WTC11 (cell line): Measurements from ENCODE around the gene PIGS. TPM values are rescaled to one million over a fixed set of nuclear protein-coding genes. Genes with fewer than 3 reads are reported as not detected.

Experiments
- ATAC-seq: fragments of 200-7000 bp; cut with Tn5 transposase; 2 replicates; pipeline ENCODE4 v1.10.0; 2021; ENCODE audit warnings: mild to moderate bottlenecking, moderate library complexity
- CTCF ChIA-PET: fragments of 300-600 bp; sonication (Branson Sonifier 250); formaldehyde crosslinking; loops from one replicate; lab custom pipeline; 2021; ENCODE audit warnings: antibody characterized with exemption; lab: Charles Lee
- POLR2A ChIA-PET: fragments of 350-600 bp; sonication (Branson Sonifier 250); formaldehyde crosslinking; loops from one replicate; lab custom pipeline; 2021; ENCODE audit warnings: antibody characterized with exemption; lab: Charles Lee
- DNase-seq: peaks from one replicate; pipeline ENCODE4 v3.0.0; 2021; ENCODE audit warnings: low spot score
- H3K27ac Mint-ChIP-seq: 2 replicates; pipeline ENCODE4 v1.8.0; 2021; ENCODE audit warnings: mixed read lengths
- H3K27me3 Mint-ChIP-seq: 2 replicates; pipeline ENCODE4 v1.8.0; 2021; ENCODE audit warnings: low read depth, mild to moderate bottlenecking, moderate library complexity, mixed read lengths
- H3K36me3 Mint-ChIP-seq: 2 replicates; pipeline ENCODE4 v1.8.0; 2021; ENCODE audit warnings: mixed read lengths
- H3K4me1 Mint-ChIP-seq: 2 replicates; pipeline ENCODE4 v1.8.0; 2022; ENCODE audit warnings: mixed read lengths
- H3K4me3 Mint-ChIP-seq: 2 replicates; pipeline ENCODE4 v1.8.0; 2021; ENCODE audit warnings: mild to moderate bottlenecking, moderate library complexity, mixed read lengths
- H3K9me3 Mint-ChIP-seq: 2 replicates; pipeline ENCODE4 v1.8.0; 2021; ENCODE audit warnings: mixed read lengths
- AFF4 ChIP-seq: sonication (generic); formaldehyde crosslinking; IDR thresholded peaks from 2 replicates; pipeline ENCODE4 v1.8.1; 2023; ENCODE audit warnings: mild to moderate bottlenecking, missing genetic modification reagents, borderline replicate concordance
- CREM ChIP-seq: sonication (generic); formaldehyde crosslinking; IDR thresholded peaks from 2 replicates; pipeline ENCODE4 v1.8.1; 2022; ENCODE audit warnings: mild to moderate bottlenecking, missing genetic modification reagents, moderate library complexity
- CTCF ChIP-seq: fragments of 200-600 bp; IDR thresholded peaks from 2 replicates; pipeline ENCODE4 v1.8.0; 2022; ENCODE audit warnings: antibody characterized with exemption
- E2F4 ChIP-seq: sonication (generic); formaldehyde crosslinking; IDR thresholded peaks from 2 replicates; pipeline ENCODE4 v1.8.1; 2022; ENCODE audit warnings: low read depth, mild to moderate bottlenecking, moderate library complexity, missing genetic modification reagents, borderline replicate concordance
- ELF4 ChIP-seq: sonication (generic); formaldehyde crosslinking; IDR thresholded peaks from 2 replicates; pipeline ENCODE4 v1.8.1; 2022; ENCODE audit warnings: low read depth, mild to moderate bottlenecking, moderate library complexity, missing genetic modification reagents
- ESRRA ChIP-seq: sonication (generic); formaldehyde crosslinking; IDR thresholded peaks from 2 replicates; pipeline ENCODE4 v1.8.1; 2022; ENCODE audit warnings: mild to moderate bottlenecking, missing genetic modification reagents, borderline replicate concordance
- ETV6 ChIP-seq: sonication (generic); formaldehyde crosslinking; IDR thresholded peaks from 2 replicates; pipeline ENCODE4 v1.8.1; 2022; ENCODE audit warnings: mild to moderate bottlenecking, missing genetic modification reagents
- FOXP1 ChIP-seq: sonication (generic); formaldehyde crosslinking; IDR thresholded peaks from 2 replicates; pipeline ENCODE4 v1.8.0; 2022; ENCODE audit warnings: missing genetic modification reagents, mild to moderate bottlenecking, moderate library complexity, borderline replicate concordance
- JUN ChIP-seq: sonication (generic); formaldehyde crosslinking; IDR thresholded peaks from 2 replicates; pipeline ENCODE4 v1.8.0; 2023; ENCODE audit warnings: mild to moderate bottlenecking, missing genetic modification reagents
- KAT7 ChIP-seq: sonication (generic); formaldehyde crosslinking; IDR thresholded peaks from 2 replicates; pipeline ENCODE4 v1.8.1; 2023; ENCODE audit warnings: missing genetic modification reagents, mild to moderate bottlenecking, borderline replicate concordance
- NR1H2 ChIP-seq: sonication (generic); formaldehyde crosslinking; IDR thresholded peaks from 2 replicates; pipeline ENCODE4 v1.9.0; 2021; ENCODE audit warnings: mild to moderate bottlenecking, moderate library complexity, missing genetic modification reagents
- RELA ChIP-seq: sonication (generic); formaldehyde crosslinking; IDR thresholded peaks from 2 replicates; pipeline ENCODE4 v1.8.1; 2022; ENCODE audit warnings: missing genetic modification reagents, mild to moderate bottlenecking, borderline replicate concordance
- ZBTB43 ChIP-seq: sonication (generic); formaldehyde crosslinking; IDR thresholded peaks from 2 replicates; pipeline ENCODE4 v1.8.1; 2023; ENCODE audit warnings: mild to moderate bottlenecking, missing genetic modification reagents
- ZNF232 ChIP-seq: sonication (generic); formaldehyde crosslinking; IDR thresholded peaks from 2 replicates; pipeline ENCODE4 v1.8.0; 2022; ENCODE audit warnings: mild to moderate bottlenecking, missing genetic modification reagents
- ZNF396 ChIP-seq: fragments of 250-450 bp; sonication (Bioruptor Pico); IDR thresholded peaks from 2 replicates; pipeline ENCODE4 v1.8.0; 2021; ENCODE audit warnings: mild to moderate bottlenecking, moderate library complexity, borderline replicate concordance
- total RNA-seq: library from RNA; stranded (reverse); gene quantifications from 3 replicates; pipeline ENCODE4 v1.2.3, GENCODE V29; 2021

Gene PIGS
- total RNA-seq, 1 experiment from 2014 or later: 50.6 TPM

GRCh38 chr17:28548417-28549130 is 22.8 kb downstream of the PIGS start:
- DNase-seq (no peak), ATAC-seq (no peak)
- no peak overlapping the region for H3K27ac Mint-ChIP-seq
- H3K36me3 Mint-ChIP-seq: peaks cover 1% of the 10 kb centered on the region
- H3K4me1 Mint-ChIP-seq: peaks cover 39% of the 10 kb centered on the region
- TF ChIP-seq ZNF396: no peak
- H3K4me3 Mint-ChIP-seq: no peak overlapping the region
- no peaks in the 10 kb centered on the region for H3K9me3 Mint-ChIP-seq
- H3K27me3 Mint-ChIP-seq: no peaks in the 10 kb centered on the region
- CTCF ChIA-PET: interaction anchor here (0.6 to 5.2 kb wide), 10 partner anchors 17 to 213 kb away, joined by 3 to 26 read pairs (median 4); partner anchors contain the start of genes ALDOC, IFT20, PIGS and TNFAIP1
- POLR2A ChIA-PET: no interaction called here

- H3K36me3 Mint-ChIP-seq: no peaks in the 10 kb centered on the region
- peak; percentile 70 for ATAC-seq
- CTCF ChIA-PET: interaction anchor here (0.6 to 5.2 kb wide), 16 partner anchors 13 to 213 kb away, joined by 3 to 26 read pairs (median 4); partner anchors contain the start of genes ALDOC, BLTP2, IFT20 and PIGS
- peaks cover 34% of the 10 kb centered on the region for H3K4me1 Mint-ChIP-seq
- DNase-seq: peak; percentile 93
- no peak overlapping the region for H3K27ac Mint-ChIP-seq
- TF ChIP-seq FOXP1 (CRISPR knock-in tag) (0 out of 2 replicates have a peak, but pooled peaks have one; percentile 35), CTCF (peak; percentile 92), KAT7 (CRISPR knock-in tag) (no peak)
- TF ChIP-seq, all 79 proteins: peak for 2
- H3K9me3 Mint-ChIP-seq: no peaks in the 10 kb centered on the region
- POLR2A ChIA-PET: no interaction called here
- H3K27me3 Mint-ChIP-seq: no peaks in the 10 kb centered on the region
- H3K4me3 Mint-ChIP-seq: no peak overlapping the region
Measured at GRCh38 chr17:28547623-28548416, 23.5 kb downstream of the PIGS start.

- CTCF ChIA-PET: interaction anchor here (0.7 to 5.2 kb wide), 11 partner anchors 13 to 131 kb away, joined by 3 to 26 read pairs (median 4); partner anchors contain the start of genes ALDOC, BLTP2 and PIGS
- no peak overlapping the region for H3K4me3 Mint-ChIP-seq
- no peak overlapping the region for H3K27ac Mint-ChIP-seq
- no peak for TF ChIP-seq ETV6 (CRISPR knock-in tag)
- TF ChIP-seq ZBTB43 (CRISPR knock-in tag): no peak
- no peak for TF ChIP-seq NR1H2
- no peak for TF ChIP-seq E2F4 (CRISPR knock-in tag)
- no peak for TF ChIP-seq ZNF232
- TF ChIP-seq ELF4: no peak
- no peaks in the 10 kb centered on the region for H3K36me3 Mint-ChIP-seq
- POLR2A ChIA-PET: no interaction called here
- no peaks in the 10 kb centered on the region for H3K9me3 Mint-ChIP-seq
- H3K27me3 Mint-ChIP-seq: no peaks in the 10 kb centered on the region
- DNase-seq (no peak), ATAC-seq (no peak)
- H3K4me1 Mint-ChIP-seq: peaks cover 32% of the 10 kb centered on the region
Measured at GRCh38 chr17:28547096-28547622, 24.2 kb downstream of the PIGS start.

- no peak; the same call in 1 of the 2 replicates for ATAC-seq
- ChIA-PET POLR2A (interaction anchor here (1.2 kb wide), 1 partner anchor 10 kb away, joined by 3 read pairs; no protein-coding TSS in a partner anchor), CTCF (interaction anchor here (0.6 to 5.2 kb wide), 8 partner anchors 10 to 130 kb away, joined by 3 to 26 read pairs (median 6); partner anchors contain the start of genes ALDOC and PIGS)
- peaks cover 25% of the 10 kb centered on the region for H3K4me1 Mint-ChIP-seq
- no peak for DNase-seq
- H3K4me3 Mint-ChIP-seq: no peak overlapping the region
- H3K27ac Mint-ChIP-seq: no peak overlapping the region
- no peaks in the 10 kb centered on the region for H3K27me3 Mint-ChIP-seq
- no peaks in the 10 kb centered on the region for H3K9me3 Mint-ChIP-seq
- H3K36me3 Mint-ChIP-seq: no peaks in the 10 kb centered on the region
- TF ChIP-seq CREM (CRISPR knock-in tag) (no peak), RELA (no peak), JUN (CRISPR knock-in tag) (no peak), ESRRA (no peak), E2F4 (CRISPR knock-in tag) (no peak), AFF4 (CRISPR knock-in tag) (no peak)
Measured at GRCh38 chr17:28545787-28546415, 25.4 kb downstream of the PIGS start.
